Activated CD4-positive, alpha-beta T cell treated with anti-CD3 and anti-CD28 coated beads, Interleukin-2, amount 50 U/mL, for 4 hours (primary cell): ENCODE results near the gene MACROD2.
"Not testable (repeated sequence)": the region's sequence is repeated elsewhere in the genome, so short reads cannot be mapped to it uniquely, and the experiment has no call there.

ENCODE experiments used
- DNase-seq, 2 experiments: peaks; one replicate each; pipeline ENCODE4 v3.0.0-alpha.2; 2020

The MACROD2 gene

GRCh38 chr20:15515691-15516090, 1520.4 kb downstream of the MACROD2 start:
- DNase-seq, result no peak

GRCh38 chr20:15520930-15521524, 1525.7 kb downstream of the MACROD2 start:
- DNase-seq, result no peak

GRCh38 chr20:15523400-15523799, 1528.1 kb downstream of the MACROD2 start:
- no peak for DNase-seq

- no peak for DNase-seq
These were observed 1533.2 kb downstream of the MACROD2 start for GRCh38 chr20:15528391-15529111.

- DNase-seq, result no peak
These were observed 1540.5 kb downstream of the MACROD2 start for GRCh38 chr20:15535863-15536262.

- DNase-seq, result not testable (repeated sequence)
These were observed 1541.9 kb downstream of the MACROD2 start for GRCh38 chr20:15537200-15537599.

GRCh38 chr20:15542655-15543054, 1547.3 kb downstream of the MACROD2 start:
- DNase-seq, result no peak

- no peak for DNase-seq
These were observed 1549.4 kb downstream of the MACROD2 start for GRCh38 chr20:15544742-15545141.

- DNase-seq, result no peak
These were observed 1551.3 kb downstream of the MACROD2 start for GRCh38 chr20:15546525-15547023.

- no peak for DNase-seq
These were observed 1551.8 kb downstream of the MACROD2 start for GRCh38 chr20:15547119-15547518.

GRCh38 chr20:15550116-15550870, 1555.0 kb downstream of the MACROD2 start:
- DNase-seq, result no peak

- DNase-seq, result no peak
These were observed 1560.6 kb downstream of the MACROD2 start for GRCh38 chr20:15555913-15556312.

GRCh38 chr20:15556869-15557268, 1561.6 kb downstream of the MACROD2 start:
- DNase-seq, result no peak

GRCh38 chr20:15561070-15561569, 1565.8 kb downstream of the MACROD2 start:
- DNase-seq, result no peak

GRCh38 chr20:15561707-15562404, 1566.5 kb downstream of the MACROD2 start:
- DNase-seq, result no peak

GRCh38 chr20:15563836-15564235, 1568.5 kb downstream of the MACROD2 start:
- no peak for DNase-seq

GRCh38 chr20:15564981-15565380, 1569.7 kb downstream of the MACROD2 start:
- no peak for DNase-seq

GRCh38 chr20:15565786-15566185, 1570.5 kb downstream of the MACROD2 start:
- no peak for DNase-seq

GRCh38 chr20:15567219-15567618, 1571.9 kb downstream of the MACROD2 start:
- no peak for DNase-seq

GRCh38 chr20:15570156-15570555, 1574.8 kb downstream of the MACROD2 start:
- no peak for DNase-seq

- DNase-seq, result no peak
These were observed 1575.7 kb downstream of the MACROD2 start for GRCh38 chr20:15571056-15571455.

GRCh38 chr20:15575255-15575654, 1579.9 kb downstream of the MACROD2 start:
- DNase-seq, result no peak

GRCh38 chr20:15576411-15576810, 1581.1 kb downstream of the MACROD2 start:
- DNase-seq, result no peak
